ENCODE data around the gene DBN1.

DBN1 gene

DNA sequence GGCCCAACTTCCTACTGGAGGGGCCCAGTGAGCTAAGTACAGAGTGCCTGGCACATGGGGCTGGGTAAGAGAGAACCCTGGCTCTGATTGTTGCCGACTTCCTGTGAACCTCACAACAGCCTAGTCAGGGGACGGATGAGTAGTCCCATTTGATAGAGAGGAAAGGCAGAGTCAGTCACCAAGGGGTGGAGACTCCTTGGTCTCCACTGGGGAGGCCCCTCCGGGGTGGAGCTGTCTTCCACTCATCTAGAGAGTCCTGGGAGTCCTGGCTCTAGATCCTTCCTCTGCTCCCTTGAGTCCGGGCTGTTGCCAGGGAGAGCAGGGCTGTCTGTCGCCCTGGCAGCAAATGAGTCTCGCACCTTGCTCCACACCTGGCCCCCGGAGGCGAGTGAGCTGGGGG is 39.0 kb downstream of the DBN1 start:
- Histone ChIP-seq H2AFZ (ENCODE audit: low read depth, low read length) (no peak overlapping the region), H3K9me3 (ENCODE audit: insufficient read depth, low read length, severe bottlenecking) (no peaks in the 10 kb centered on the region), H3K9ac (ENCODE audit: low read depth, low read length) (no peak overlapping the region), H3K27ac (ENCODE audit: low read length) (no peak overlapping the region), H3K4me2 (ENCODE audit: insufficient read depth, low read length) (no peak overlapping the region), H3K4me1 (ENCODE audit: insufficient read depth, low read length) (peaks cover 34% of the 10 kb centered on the region), H3K79me2 (ENCODE audit: insufficient read depth, low read length) (peaks cover 17% of the 10 kb centered on the region), H3K4me3 (ENCODE audit: low read depth in 1 of 2, low read length in 2 of 2) (no peak overlapping the region), H3K27me3 (ENCODE audit: insufficient read depth, low read length, poor library complexity) (no peaks in the 10 kb centered on the region), H4K20me1 (ENCODE audit: insufficient read depth, low read length) (peaks cover 52% of the 10 kb centered on the region), H3K36me3 (ENCODE audit: insufficient read depth, low read length) (peaks cover 85% of the 10 kb centered on the region)
- DNase-seq = no peak
- TF ChIP-seq EZH2 (IDR thresholded peaks at IDR 0.05; ENCODE audit: borderline replicate concordance, low read depth, low read length, severe bottlenecking) (no peak), CTCF (IDR thresholded peaks at IDR 0.05; ENCODE audit: borderline replicate concordance, extremely low read depth, low read length, poor library complexity, severe bottlenecking) (no peak)
- ATAC-seq (ENCODE audit: insufficient read depth, low read depth) = no peak

DNA sequence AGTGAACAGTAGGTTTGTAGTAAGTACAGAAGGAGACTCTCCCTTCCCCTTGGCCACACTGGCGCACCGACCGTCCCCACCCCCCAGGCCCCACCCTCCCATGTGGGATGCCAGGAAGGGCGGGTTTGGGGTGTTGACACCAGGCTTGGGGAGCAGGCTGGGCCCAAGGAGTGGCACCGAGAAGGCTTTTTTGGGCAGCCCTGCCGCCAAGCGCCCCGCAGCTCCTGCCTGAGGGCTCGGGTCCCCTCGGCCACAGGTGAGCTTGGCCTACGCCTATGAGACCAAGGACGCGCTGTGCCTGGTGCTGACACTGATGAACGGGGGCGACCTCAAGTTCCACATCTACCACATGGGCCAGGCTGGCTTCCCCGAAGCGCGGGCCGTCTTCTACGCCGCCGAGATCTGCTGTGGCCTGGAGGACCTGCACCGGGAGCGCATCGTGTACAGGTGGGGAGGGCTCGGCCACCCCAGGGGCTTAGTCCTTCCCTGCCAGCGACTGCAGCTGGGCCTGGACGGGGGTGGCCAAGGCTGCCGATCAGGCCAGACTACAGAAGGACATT is 39.7 kb downstream of the DBN1 start:
- peaks cover 41% of the 10 kb centered on the region for H3K4me1 ChIP-seq (ENCODE audit: insufficient read depth, low read length)
- no peaks in the 10 kb centered on the region for H3K9me3 ChIP-seq (ENCODE audit: insufficient read depth, low read length, severe bottlenecking)
- no peak overlapping the region for H3K4me2 ChIP-seq (ENCODE audit: insufficient read depth, low read length)
- ATAC-seq (ENCODE audit: insufficient read depth, low read depth) (no peak), DNase-seq (no peak)
- no peaks in the 10 kb centered on the region for H3K27me3 ChIP-seq (ENCODE audit: insufficient read depth, low read length, poor library complexity)
- no peak overlapping the region for H3K9ac ChIP-seq (ENCODE audit: low read depth, low read length)
- H2AFZ ChIP-seq (ENCODE audit: low read depth, low read length) = no peak overlapping the region
- H3K79me2 ChIP-seq (ENCODE audit: insufficient read depth, low read length) = peaks cover 24% of the 10 kb centered on the region
- no peak overlapping the region for H3K27ac ChIP-seq (ENCODE audit: low read length)
- TF ChIP-seq EZH2 (IDR thresholded peaks at IDR 0.05; ENCODE audit: borderline replicate concordance, low read depth, low read length, severe bottlenecking) = no peak
- no peak for TF ChIP-seq CTCF (IDR thresholded peaks at IDR 0.05; ENCODE audit: borderline replicate concordance, extremely low read depth, low read length, poor library complexity, severe bottlenecking)
- peaks cover 83% of the 10 kb centered on the region for H3K36me3 ChIP-seq (ENCODE audit: insufficient read depth, low read length)
- H3K4me3 ChIP-seq (ENCODE audit: low read depth in 1 of 2, low read length in 2 of 2) = no peak overlapping the region
- peaks cover 58% of the 10 kb centered on the region for H4K20me1 ChIP-seq (ENCODE audit: insufficient read depth, low read length)

DNA sequence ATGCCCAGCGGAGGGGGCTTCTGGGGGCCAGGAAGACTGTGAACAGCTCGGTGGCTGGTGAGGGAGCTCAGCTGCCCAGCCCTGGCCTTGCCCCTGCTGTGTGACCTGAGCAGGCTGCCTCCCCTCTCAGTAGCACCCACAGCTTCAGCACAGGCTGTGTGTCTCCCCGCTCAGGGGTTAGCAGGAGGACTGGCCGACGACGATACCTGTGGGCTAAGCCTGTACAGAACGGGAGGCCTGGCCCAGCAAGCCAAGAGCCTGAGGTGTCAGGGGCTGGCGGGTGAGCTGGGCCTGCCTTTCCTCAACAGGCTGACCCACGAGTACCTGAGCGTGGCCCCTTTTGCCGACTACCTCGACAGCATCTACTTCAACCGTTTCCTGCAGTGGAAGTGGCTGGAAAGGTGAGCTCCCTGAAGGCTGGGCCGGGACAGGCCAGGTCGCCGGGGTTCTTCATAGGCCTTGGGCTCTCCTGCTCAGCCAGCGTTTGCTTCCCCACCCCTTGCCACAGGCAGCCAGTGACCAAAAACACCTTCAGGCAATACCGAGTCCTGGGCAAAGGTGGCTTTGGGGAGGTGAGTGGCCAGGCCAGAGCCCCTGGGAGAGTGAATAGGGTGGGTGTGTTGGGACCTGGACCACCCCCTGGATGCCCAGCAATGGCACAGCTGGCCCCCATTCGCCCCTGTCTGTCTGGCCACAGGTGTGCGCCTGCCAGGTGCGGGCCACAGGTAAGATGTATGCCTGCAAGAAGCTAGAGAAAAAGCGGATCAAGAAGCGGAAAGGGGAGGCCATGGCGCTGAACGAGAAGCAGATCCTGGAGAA is 40.4 kb downstream of the DBN1 start:
- Histone ChIP-seq H3K27ac (ENCODE audit: low read length) (no peak overlapping the region), H2AFZ (ENCODE audit: low read depth, low read length) (no peak overlapping the region), H3K4me2 (ENCODE audit: insufficient read depth, low read length) (no peak overlapping the region), H3K9ac (ENCODE audit: low read depth, low read length) (no peak overlapping the region), H3K9me3 (ENCODE audit: insufficient read depth, low read length, severe bottlenecking) (no peaks in the 10 kb centered on the region), H3K4me1 (ENCODE audit: insufficient read depth, low read length) (peaks cover 48% of the 10 kb centered on the region), H4K20me1 (ENCODE audit: insufficient read depth, low read length) (peaks cover 65% of the 10 kb centered on the region), H3K36me3 (ENCODE audit: insufficient read depth, low read length) (peaks cover 78% of the 10 kb centered on the region), H3K79me2 (ENCODE audit: insufficient read depth, low read length) (peaks cover 31% of the 10 kb centered on the region), H3K27me3 (ENCODE audit: insufficient read depth, low read length, poor library complexity) (no peaks in the 10 kb centered on the region), H3K4me3 (ENCODE audit: low read depth in 1 of 2, low read length in 2 of 2) (no peak overlapping the region)
- TF ChIP-seq CTCF (IDR thresholded peaks at IDR 0.05; ENCODE audit: borderline replicate concordance, extremely low read depth, low read length, poor library complexity, severe bottlenecking) (no peak), EZH2 (IDR thresholded peaks at IDR 0.05; ENCODE audit: borderline replicate concordance, low read depth, low read length, severe bottlenecking) (no peak)
- no peak for ATAC-seq (ENCODE audit: insufficient read depth, low read depth)
- DNase-seq = no peak
